GM12878 (cell line): Measurements from ENCODE around the gene FILIP1L. TPM values are rescaled to one million over a fixed set of nuclear protein-coding genes. Genes with fewer than 3 reads are reported as not detected.

Experiments
- ATAC-seq: fragments of 200-7000 bp; cut with Tn5 transposase; 3 replicates; pipeline ENCODE4 v1.9.1; 2020; ENCODE audit warnings: mild to moderate bottlenecking, moderate library complexity
- BruUV-seq: library from RNA; stranded (reverse); fragments of 400-500 nt; replicated peaks from 2 replicates; lab custom pipeline; 2021; lab: Mats Ljungman, UMichigan
- CTCF ChIA-PET: fragments of 300-600 bp; sonication (Branson Sonifier 250); formaldehyde crosslinking; extraction: SDS; loops from one replicate; lab custom pipeline; 2021; ENCODE audit warnings: inconsistent platforms; lab: Yijun Ruan, JAX
- POLR2A ChIA-PET: fragments of 350-600 bp; formaldehyde crosslinking; extraction: SDS; loops from one replicate; lab custom pipeline; 2021; ENCODE audit warnings: inconsistent platforms; lab: Charles Lee
- RAD21 ChIA-PET: fragments of 300-600 bp; sonication (Branson Sonifier 250); formaldehyde crosslinking; loops from one replicate; lab custom pipeline; 2023; ENCODE audit warnings: antibody characterized with exemption; ENCODE audit not compliant: unreplicated experiment; lab: Charles Lee
- SMC1A ChIA-PET: fragments of 300-600 bp; sonication (Branson Sonifier 250); formaldehyde crosslinking; loops from one replicate; lab custom pipeline; 2023; ENCODE audit not compliant: unreplicated experiment, uncharacterized antibody; lab: Charles Lee
- DNase-seq: peaks from one replicate; pipeline ENCODE4 v3.0.0-alpha.2; 2011; ENCODE audit warnings: low read depth, low spot score
- FAIRE-seq: peaks from 3 replicates; lab custom pipeline; 2011; peaks lifted over from hg19 to GRCh38; lab: Jason Lieb, UNC
- H2AFZ ChIP-seq: 2 replicates; pipeline ENCODE4 v1.6.0; 2011; ENCODE audit warnings: low read depth, low read length, control low read depth; ENCODE audit not compliant: control insufficient read depth
- H3K27ac ChIP-seq: 2 replicates; pipeline ENCODE4 v1.5.1; 2011; ENCODE audit warnings: control low read depth; ENCODE audit not compliant: control insufficient read depth, insufficient read depth
- H3K27me3 ChIP-seq, 2 experiments: replicated peaks in 1 of 2; 2 replicates each; pipeline versions ENCODE4 v1.6.0 to v1.6.1; 2011; ENCODE audit warnings: low read length in 1 of 2; ENCODE audit not compliant: control insufficient read depth in 2 of 2, insufficient read depth in 2 of 2
- H3K36me3 ChIP-seq, 2 experiments: 2 replicates each; pipeline ENCODE4 v1.5.1; 2011; ENCODE audit warnings: low read length in 1 of 2; ENCODE audit not compliant: control insufficient read depth in 2 of 2, insufficient read depth in 2 of 2
- H3K4me1 ChIP-seq: 2 replicates; pipeline ENCODE4 v1.6.1; 2011; ENCODE audit warnings: mild to moderate bottlenecking, low read length, moderate library complexity, mixed read lengths; ENCODE audit not compliant: control insufficient read depth, insufficient read depth
- H3K4me2 ChIP-seq: 2 replicates; pipeline ENCODE4 v1.6.0; 2011; ENCODE audit warnings: control low read depth; ENCODE audit not compliant: control insufficient read depth, insufficient read depth
- H3K4me3 ChIP-seq: fragments of 200-600 bp; sonication (generic); 2 replicates; pipeline ENCODE4 v1.5.1; 2016
- H3K79me2 ChIP-seq: 2 replicates; pipeline ENCODE4 v1.6.0; 2011; ENCODE audit warnings: low read length; ENCODE audit not compliant: control insufficient read depth, insufficient read depth
- H3K9ac ChIP-seq: 2 replicates; pipeline ENCODE4 v1.8.0; 2011; ENCODE audit warnings: low read length, control low read depth, mixed read lengths; ENCODE audit not compliant: control insufficient read depth, insufficient read depth
- H3K9me3 ChIP-seq: replicated peaks from 3 replicates; pipeline ENCODE4 v1.5.1; 2011; ENCODE audit warnings: mild to moderate bottlenecking, low read length; ENCODE audit not compliant: control insufficient read depth, insufficient read depth
- H4K20me1 ChIP-seq: 2 replicates; pipeline ENCODE4 v1.6.0; 2011; ENCODE audit not compliant: control insufficient read depth, insufficient read depth
- EZH2 ChIP-seq: IDR thresholded peaks from 2 replicates; pipeline ENCODE4 v1.6.1; 2012; ENCODE audit warnings: low read depth, mild to moderate bottlenecking, control low read depth, inconsistent platforms, low read length, borderline replicate concordance; ENCODE audit not compliant: control insufficient read depth
- IRF4 ChIP-seq: IDR thresholded peaks from 2 replicates; pipeline ENCODE4 v1.6.1; 2011; ENCODE audit warnings: low read depth, low read length
- MEF2A ChIP-seq: IDR thresholded peaks from 2 replicates; pipeline ENCODE4 v1.6.1; 2011; ENCODE audit warnings: low read depth, mild to moderate bottlenecking, low read length, moderate library complexity; ENCODE audit not compliant: insufficient read depth
- NFYB ChIP-seq: IDR thresholded peaks from 2 replicates; pipeline ENCODE4 v1.6.1; 2011; ENCODE audit warnings: low read depth, mild to moderate bottlenecking, low read length, improper control_type of control experiment, moderate library complexity; ENCODE audit not compliant: insufficient read depth
- NR2F1 ChIP-seq: fragments of 450-650 bp; conservative IDR thresholded peaks from 2 replicates; pipeline ENCODE4 v1.6.1; 2017; ENCODE audit warnings: mild to moderate bottlenecking
- TAF1 ChIP-seq: IDR thresholded peaks from 2 replicates; pipeline ENCODE4 v1.6.1; 2011; ENCODE audit warnings: mild to moderate bottlenecking, low read depth, low read length, borderline replicate concordance
- ZBTB33 ChIP-seq: fragments of 450-650 bp; IDR thresholded peaks from 2 replicates; pipeline ENCODE4 v1.6.1; 2017; ENCODE audit warnings: mild to moderate bottlenecking
- WGBS: methylation state at CpG from one replicate; pipeline ENCODE4 v1.1.6; 2016; ENCODE audit warnings: low lambda C conversion rate; ENCODE audit not compliant: insufficient replicate concordance, insufficient coverage; ENCODE audit errors: missing lambda C conversion rate; 5-methylcytosine and 5-hydroxymethylcytosine counted together
- in situ Hi-C: fragments of 300-500 bp; cut with MboI; formaldehyde crosslinking; loops from 9 replicates; pipeline ENCODE4 v1.14.3; 2018; ENCODE audit warnings: mixed read lengths
- intact Hi-C: fragments of 100-400 bp; cut with micrococcal nuclease; formaldehyde crosslinking; loops from one replicate; pipeline ENCODE4 v1.14.2; 2022; ENCODE audit not compliant: unreplicated experiment
- polyA plus RNA-seq, 11 experiments: library from polyadenylated mRNA; depleted of rRNA in 4 of 11; unstranded in 6 of 11; stranded (reverse) in 5 of 11; fragments of >200 nt; fragmentation: Nextera tagmentation in 4 of 11; fragmentation: Illumina TruSeq in 1 of 11; extraction: Ambion mirVana in 4 of 11; extraction: Trizol in 1 of 11; gene quantifications; 1 replicate in 1 of 11; 2 replicates in 10 of 11; pipeline versions ENCODE4 v1.2.1 to v1.2.3, GENCODE V29; 2011 to 2016; ENCODE audit warnings: inconsistent platforms in 2 of 11, missing spikeins in 2 of 11, low read depth in 1 of 11
- total RNA-seq, 4 experiments: library from RNA; depleted of rRNA in 3 of 4; stranded (reverse); fragments of >200 nt in 3 of 4; fragmentation: Illumina TruSeq in 1 of 4; extraction: Trizol in 1 of 4; gene quantifications; 2 replicates each; pipeline versions ENCODE4 v1.2.1 to v1.2.3, GENCODE V29; 2013 to 2021
- TF ChIP-seq, protein P1 (sequence below), 3 experiments: IDR thresholded peaks in 2 of 3; conservative IDR thresholded peaks in 1 of 3; 2 replicates each; pipeline ENCODE4 v1.5.1; 2011; ENCODE audit warnings: low read depth in 3 of 3, low read length in 3 of 3, mild to moderate bottlenecking in 3 of 3, control low read depth in 2 of 3, moderate library complexity in 2 of 3, inconsistent platforms in 1 of 3, mixed read lengths in 1 of 3; ENCODE audit not compliant: control insufficient read depth in 2 of 3, insufficient read depth in 1 of 3; ENCODE audit errors: extremely low read depth in 1 of 3

FILIP1L gene
- total and polyA plus RNA-seq, 10 of the 15 experiments (the other 5 are each of a cell fraction or from before 2014, with no cell fraction given) = 0.24 to 6.1 (median 3.5) TPM

DNA sequence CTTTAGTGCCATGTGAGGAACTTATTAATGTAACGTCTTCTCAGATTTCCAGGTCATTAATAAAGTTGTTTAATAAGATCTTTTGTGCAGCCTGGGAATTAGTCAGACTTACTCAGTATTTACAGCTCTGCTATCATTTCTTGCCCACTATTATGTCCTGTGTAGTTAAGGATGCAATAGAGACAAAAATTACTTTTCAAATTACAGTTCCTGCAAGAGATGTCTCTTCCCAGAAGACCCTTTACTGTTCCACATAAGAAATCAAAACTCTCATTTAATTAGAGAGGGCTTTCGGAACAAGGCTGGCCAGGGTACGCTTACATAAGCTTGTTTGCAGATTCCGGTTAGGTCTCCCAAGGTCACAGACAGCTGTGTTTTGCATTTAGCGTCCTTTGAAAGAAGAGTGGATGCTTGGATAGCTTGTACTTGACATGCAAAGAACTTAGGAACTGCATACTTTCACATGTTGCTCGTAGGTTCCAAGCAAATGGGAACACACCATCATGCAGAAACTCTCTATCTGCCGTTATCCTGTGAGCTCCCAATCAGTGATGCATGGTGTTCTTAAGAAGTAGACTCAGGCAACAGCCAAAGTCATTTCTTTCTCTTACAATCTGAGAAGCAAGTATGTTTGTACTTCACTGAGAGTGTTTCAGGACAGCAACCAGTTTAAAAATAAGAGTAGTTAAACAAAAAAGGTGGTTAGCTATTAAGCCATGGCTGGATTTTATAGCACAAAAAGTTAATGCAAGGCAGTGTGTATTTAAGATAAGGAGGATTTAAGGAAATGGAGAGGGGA lies 37.4 kb downstream of the FILIP1L start:
- ATAC-seq = no peak
- Histone ChIP-seq H3K4me1 (peaks cover 15% of the 10 kb centered on the region), H3K9ac (no peak overlapping the region), H3K36me3 (no peaks in the 10 kb centered on the region), H3K9me3 (no peaks in the 10 kb centered on the region; the same call in 2 of the 3 replicates), H3K27me3 (no peaks in the 10 kb centered on the region), H3K79me2 (no peaks in the 10 kb centered on the region), H2AFZ (no peak overlapping the region), H3K27ac (no peak overlapping the region), H4K20me1 (no peaks in the 10 kb centered on the region), H3K4me3 (no peak overlapping the region), H3K4me2 (no peak overlapping the region)
- no TSS peak for BruUV-seq
- in situ Hi-C loops = no loop called here
- POLR2A ChIA-PET = no interaction called here
- no peak for TF ChIP-seq EZH2
- TF ChIP-seq IRF4 = no peak
- no peak for FAIRE-seq
- intact Hi-C loops = no loop called here
- CTCF ChIA-PET = interaction anchor here (1.4 kb wide), 1 partner anchor 8 kb away, joined by 4 read pairs; no protein-coding TSS in a partner anchor
- 93% methylated on average over 7 of the region's 7 CpGs for WGBS
- DNase-seq = no peak
- RAD21 ChIA-PET = interaction anchor here (1.3 kb wide), 1 partner anchor 234 kb away, joined by 4 read pairs; no protein-coding TSS in a partner anchor
- SMC1A ChIA-PET = interaction anchor here (1.5 to 4.4 kb wide), 2 partner anchors 9 to 13 kb away, joined by 3 to 31 read pairs; no protein-coding TSS in a partner anchor

DNA sequence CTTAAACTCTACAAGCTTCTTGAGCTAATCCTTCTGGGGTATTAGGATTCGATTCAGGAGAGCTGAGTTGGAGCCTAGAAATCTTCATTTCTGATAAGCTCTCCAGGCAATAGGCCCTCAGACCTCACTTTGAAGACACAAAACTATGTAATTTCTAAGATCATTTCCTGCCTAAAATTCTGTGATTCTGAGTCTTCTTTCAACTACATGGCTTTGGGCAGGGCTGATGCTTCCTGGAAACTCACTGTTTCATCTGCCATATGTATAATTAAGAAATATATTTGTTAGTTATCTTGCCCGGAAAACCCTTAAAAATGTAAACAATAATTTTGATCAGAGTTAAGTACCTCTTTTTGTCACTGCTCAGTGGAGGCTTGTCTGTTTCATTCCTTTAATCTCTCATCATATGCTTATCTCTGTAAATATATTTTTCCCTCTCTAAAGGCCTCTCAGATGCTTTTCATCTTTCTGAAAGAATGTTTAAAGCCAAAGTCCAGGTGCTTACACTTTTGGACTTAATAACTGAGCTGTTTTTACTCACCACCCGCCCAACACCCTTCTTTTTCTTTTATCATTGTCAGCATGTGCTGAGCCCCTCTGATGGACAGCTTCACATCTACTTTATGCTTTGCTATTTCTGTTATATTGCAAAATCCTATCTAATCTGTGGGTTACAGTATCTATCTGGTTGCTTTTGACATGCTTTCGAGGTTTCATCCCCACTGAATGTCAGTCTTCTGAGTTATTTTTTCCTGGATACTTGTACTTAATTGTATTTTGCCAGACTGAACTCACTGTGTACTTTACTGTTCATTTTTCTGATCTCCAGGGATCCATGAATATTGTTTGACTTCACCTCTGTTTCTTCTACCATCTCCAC lies 38.2 kb downstream of the FILIP1L start:
- H3K79me2 ChIP-seq = no peaks in the 10 kb centered on the region
- no peak overlapping the region for H3K4me2 ChIP-seq
- no peak overlapping the region for H2AFZ ChIP-seq
- DNase-seq (no peak), FAIRE-seq (no peak), ATAC-seq (no peak)
- no peak overlapping the region for H3K4me3 ChIP-seq
- POLR2A ChIA-PET = interaction anchor here (0.5 kb wide), 1 partner anchor 792 kb away, joined by 7 read pairs; no protein-coding TSS in a partner anchor
- H3K9me3 ChIP-seq = no peaks in the 10 kb centered on the region; the same call in 2 of the 3 replicates
- no TSS peak for BruUV-seq
- H4K20me1 ChIP-seq = no peaks in the 10 kb centered on the region
- H3K4me1 ChIP-seq = peaks cover 21% of the 10 kb centered on the region
- SMC1A ChIA-PET = interaction anchor here (0.7 to 4.4 kb wide), 5 partner anchors 9 to 28 kb away, joined by 3 to 31 read pairs (median 3); no protein-coding TSS in a partner anchor
- no peaks in the 10 kb centered on the region for H3K27me3 ChIP-seq
- intact Hi-C loops = no loop called here
- in situ Hi-C loops = no loop called here
- no peaks in the 10 kb centered on the region for H3K36me3 ChIP-seq
- RAD21 ChIA-PET = interaction anchor here (1.0 to 1.3 kb wide), 3 partner anchors 28 to 233 kb away, joined by 3 to 4 read pairs (median 3); no protein-coding TSS in a partner anchor
- H3K9ac ChIP-seq = no peak overlapping the region
- no peak overlapping the region for H3K27ac ChIP-seq
- 97% methylated on average over 4 of the region's 4 CpGs for WGBS
- CTCF ChIA-PET = interaction anchor here (0.9 to 3.3 kb wide), 5 partner anchors 7 to 244 kb away, joined by 3 to 10 read pairs (median 6); no protein-coding TSS in a partner anchor
- TF ChIP-seq NFYB (no peak), NR2F1 (no peak), TAF1 (no peak), MEF2A (no peak), EZH2 (no peak), ZBTB33 (no peak)
- TF ChIP-seq, protein P1, sequence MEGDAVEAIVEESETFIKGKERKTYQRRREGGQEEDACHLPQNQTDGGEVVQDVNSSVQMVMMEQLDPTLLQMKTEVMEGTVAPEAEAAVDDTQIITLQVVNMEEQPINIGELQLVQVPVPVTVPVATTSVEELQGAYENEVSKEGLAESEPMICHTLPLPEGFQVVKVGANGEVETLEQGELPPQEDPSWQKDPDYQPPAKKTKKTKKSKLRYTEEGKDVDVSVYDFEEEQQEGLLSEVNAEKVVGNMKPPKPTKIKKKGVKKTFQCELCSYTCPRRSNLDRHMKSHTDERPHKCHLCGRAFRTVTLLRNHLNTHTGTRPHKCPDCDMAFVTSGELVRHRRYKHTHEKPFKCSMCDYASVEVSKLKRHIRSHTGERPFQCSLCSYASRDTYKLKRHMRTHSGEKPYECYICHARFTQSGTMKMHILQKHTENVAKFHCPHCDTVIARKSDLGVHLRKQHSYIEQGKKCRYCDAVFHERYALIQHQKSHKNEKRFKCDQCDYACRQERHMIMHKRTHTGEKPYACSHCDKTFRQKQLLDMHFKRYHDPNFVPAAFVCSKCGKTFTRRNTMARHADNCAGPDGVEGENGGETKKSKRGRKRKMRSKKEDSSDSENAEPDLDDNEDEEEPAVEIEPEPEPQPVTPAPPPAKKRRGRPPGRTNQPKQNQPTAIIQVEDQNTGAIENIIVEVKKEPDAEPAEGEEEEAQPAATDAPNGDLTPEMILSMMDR (IDR thresholded peaks at IDR 0.05 in 2 of 3, conservative IDR thresholded peaks at IDR 0.05 in 1 of 3; ENCODE audit: control insufficient read depth in 2 of 3, extremely low read depth in 1 of 3, insufficient read depth in 1 of 3, low read depth in 3 of 3, low read length in 3 of 3) = no peak
